Natural killer cell (primary cell): ENCODE measurements around the gene RMC1. TPM values are rescaled to one million over a fixed set of nuclear protein-coding genes. Genes with fewer than 3 reads are reported as not detected.

Experiments
- ATAC-seq, 3 donors: fragments of 150-1000 bp in 2 of 3; fragments of 200-7000 bp in 1 of 3; cut with Tn5 transposase; 1 replicate in 1 of 3; 2 replicates in 2 of 3; pipeline ENCODE4 v1.10.0; 2021; ENCODE audit warnings: mild to moderate bottlenecking in 2 of 3, moderate library complexity in 2 of 3
- DNase-seq, 2 donors: peaks; one replicate each; pipeline versions ENCODE4 v3.0.0 to v3.0.0-alpha.2; 2013 to 2021; ENCODE audit warnings: mixed read lengths in 1 of 2
- H3K27ac ChIP-seq: one replicate; pipeline ENCODE4 v1.5.1; 2013; ENCODE audit warnings: mild to moderate bottlenecking, low read length
- H3K27me3 ChIP-seq: one replicate; pipeline ENCODE4 v1.6.1; 2013; ENCODE audit warnings: low read length; ENCODE audit not compliant: control insufficient read depth, insufficient read depth
- H3K36me3 ChIP-seq: one replicate; pipeline ENCODE4 v1.6.1; 2013; ENCODE audit warnings: low read length; ENCODE audit not compliant: control insufficient read depth, insufficient read depth
- H3K4me1 ChIP-seq: one replicate; pipeline ENCODE4 v1.6.1; 2013; ENCODE audit warnings: low read length; ENCODE audit not compliant: control insufficient read depth, insufficient read depth
- H3K4me3 ChIP-seq: one replicate; pipeline ENCODE4 v1.5.1; 2013; ENCODE audit warnings: low read length
- H3K9me3 ChIP-seq: one replicate; pipeline ENCODE4 v1.6.1; 2013; ENCODE audit warnings: low read length; ENCODE audit not compliant: control insufficient read depth, insufficient read depth
- H3K27ac Mint-ChIP-seq, 2 donors: one replicate each; pipeline ENCODE4 v1.8.0; 2022; ENCODE audit warnings: mild to moderate bottlenecking in 2 of 2, mixed read lengths in 2 of 2, moderate library complexity in 1 of 2
- H3K27me3 Mint-ChIP-seq, 2 donors: one replicate each; pipeline ENCODE4 v1.8.0; 2022; ENCODE audit warnings: low read depth in 2 of 2, mixed read lengths in 2 of 2
- H3K36me3 Mint-ChIP-seq: one replicate; pipeline ENCODE4 v1.8.0; 2022; ENCODE audit warnings: mixed read lengths
- H3K4me1 Mint-ChIP-seq, 2 donors: one replicate each; pipeline ENCODE4 v1.8.0; 2022; ENCODE audit warnings: mixed read lengths in 2 of 2
- H3K4me3 Mint-ChIP-seq: one replicate; pipeline ENCODE4 v1.8.0; 2022; ENCODE audit warnings: mild to moderate bottlenecking, moderate library complexity, mixed read lengths
- H3K9me3 Mint-ChIP-seq, 2 donors: one replicate each; pipeline ENCODE4 v1.8.0; 2022; ENCODE audit warnings: mixed read lengths in 2 of 2
- CTCF ChIP-seq: fragments of 200-600 bp; IDR thresholded peaks from one replicate; pipeline ENCODE4 v1.8.0; 2022; ENCODE audit warnings: antibody characterized with exemption
- WGBS: methylation state at CpG from one replicate; pipeline ENCODE4 v1.1.7; 2013; ENCODE audit warnings: missing lambda C conversion rate; ENCODE audit not compliant: insufficient coverage; 5-methylcytosine and 5-hydroxymethylcytosine counted together
- intact Hi-C: fragments of 100-400 bp; cut with micrococcal nuclease; formaldehyde crosslinking; loops from one replicate; pipeline ENCODE4 v1.14.2; 2022
- total RNA-seq, 4 donors: library from RNA; stranded (reverse); fragments of 120-200 nt in 1 of 4; gene quantifications; one replicate each; pipeline versions ENCODE4 v1.2.3 to v1.2.4, GENCODE V29; 2013 to 2022

The RMC1 gene
- total RNA-seq, 3 donors from 2014 or later (not counting 1 experiment from before 2014, with no cell fraction given): 71.1 to 84.4 (median 77.2) TPM

- H3K4me1 Mint-ChIP-seq: peaks cover 23 to 24% of the 10 kb centered on the region in 2 donors
- no peak for TF ChIP-seq CTCF
- peak overlapping the region; percentile 25 to 60 for H3K27ac Mint-ChIP-seq
- Histone ChIP-seq H3K27me3 (no peaks in the 10 kb centered on the region), H3K27ac (no peak overlapping the region), H3K9me3 (no peaks in the 10 kb centered on the region), H3K36me3 (peaks cover 83% of the 10 kb centered on the region), H3K4me3 (no peak overlapping the region), H3K4me1 (peaks cover 3% of the 10 kb centered on the region)
- H3K36me3 Mint-ChIP-seq: peaks cover 23% of the 10 kb centered on the region
- H3K4me3 Mint-ChIP-seq: no peak overlapping the region
- ATAC-seq: no peak
- intact Hi-C loops: no loop called here
- DNase-seq: no peak
- H3K27me3 Mint-ChIP-seq: no peaks in the 10 kb centered on the region
- H3K9me3 Mint-ChIP-seq: no peaks in the 10 kb centered on the region
Observed at GRCh38 chr18:23550898-23551297, 47.6 kb downstream of the RMC1 start.

GRCh38 chr18:23551978-23552377 lies 48.7 kb downstream of the RMC1 start:
- TF ChIP-seq CTCF: no peak
- no peaks in the 10 kb centered on the region for H3K27me3 Mint-ChIP-seq
- no peak overlapping the region for H3K4me3 ChIP-seq
- H3K27me3 ChIP-seq: no peaks in the 10 kb centered on the region
- WGBS: 65% methylated on average over 3 of the region's 3 CpGs
- H3K27ac Mint-ChIP-seq: peak overlapping the region; percentile 25 to 60
- no peaks in the 10 kb centered on the region for H3K9me3 Mint-ChIP-seq
- intact Hi-C loops: no loop called here
- no peak for ATAC-seq
- no peak for DNase-seq
- peaks cover 3% of the 10 kb centered on the region for H3K4me1 ChIP-seq
- H3K36me3 ChIP-seq: peaks cover 86% of the 10 kb centered on the region
- peaks cover 30% of the 10 kb centered on the region for H3K36me3 Mint-ChIP-seq
- peaks cover 16 to 18% of the 10 kb centered on the region in 2 donors for H3K4me1 Mint-ChIP-seq
- no peak overlapping the region for H3K27ac ChIP-seq
- no peak overlapping the region for H3K4me3 Mint-ChIP-seq
- H3K9me3 ChIP-seq: no peaks in the 10 kb centered on the region

GRCh38 chr18:23552505-23552904 lies 49.2 kb downstream of the RMC1 start:
- H3K27me3 ChIP-seq: no peaks in the 10 kb centered on the region
- Mint-ChIP-seq H3K4me1 (peaks cover 16 to 18% of the 10 kb centered on the region in 2 donors), H3K9me3 (no peaks in the 10 kb centered on the region), H3K27ac (peak overlapping the region in 1 of 2 donors; percentile 60), H3K4me3 (no peak overlapping the region), H3K27me3 (no peaks in the 10 kb centered on the region), H3K36me3 (peaks cover 35% of the 10 kb centered on the region)
- intact Hi-C loops: no loop called here
- no peak overlapping the region for H3K4me3 ChIP-seq
- H3K4me1 ChIP-seq: peaks cover 3% of the 10 kb centered on the region
- no peak for TF ChIP-seq CTCF
- no peak overlapping the region for H3K27ac ChIP-seq
- ATAC-seq (no peak), DNase-seq (no peak)
- H3K9me3 ChIP-seq: no peaks in the 10 kb centered on the region
- peaks cover 84% of the 10 kb centered on the region for H3K36me3 ChIP-seq
- WGBS: 86% methylated on average over 11 of the region's 11 CpGs

- Mint-ChIP-seq H3K36me3 (peaks cover 45% of the 10 kb centered on the region), H3K27ac (peak overlapping the region; percentile 46 to 64), H3K27me3 (no peaks in the 10 kb centered on the region), H3K4me3 (no peak overlapping the region), H3K4me1 (peaks cover 22 to 26% of the 10 kb centered on the region in 2 donors), H3K9me3 (no peaks in the 10 kb centered on the region)
- Histone ChIP-seq H3K4me1 (peaks cover 3% of the 10 kb centered on the region), H3K36me3 (peaks cover 80% of the 10 kb centered on the region), H3K27ac (no peak overlapping the region), H3K27me3 (no peaks in the 10 kb centered on the region), H3K9me3 (no peaks in the 10 kb centered on the region), H3K4me3 (no peak overlapping the region)
- peak; percentile 36 to 57 (median 46) for ATAC-seq
- TF ChIP-seq CTCF: no peak
- DNase-seq: no peak
- WGBS: 70% methylated on average over 6 of the region's 6 CpGs
- intact Hi-C loops: no loop called here
Observed at GRCh38 chr18:23553887-23554286, 50.6 kb downstream of the RMC1 start.
